Natural killer cell (primary cell): ENCODE data around the gene ACTL6A. TPM values are rescaled to one million over a fixed set of nuclear protein-coding genes. Genes with fewer than 3 reads are reported as not detected.

ENCODE experiments used
- ATAC-seq, 3 donors: fragments of 150-1000 bp in 2 of 3; fragments of 200-7000 bp in 1 of 3; cut with Tn5 transposase; 1 replicate in 1 of 3; 2 replicates in 2 of 3; pipeline ENCODE4 v1.10.0; 2021; ENCODE audit warnings: mild to moderate bottlenecking in 2 of 3, moderate library complexity in 2 of 3
- DNase-seq, 2 donors: peaks; one replicate each; pipeline versions ENCODE4 v3.0.0 to v3.0.0-alpha.2; 2013 to 2021; ENCODE audit warnings: mixed read lengths in 1 of 2
- H3K27ac ChIP-seq: one replicate; pipeline ENCODE4 v1.5.1; 2013; ENCODE audit warnings: mild to moderate bottlenecking, low read length
- H3K27me3 ChIP-seq: one replicate; pipeline ENCODE4 v1.6.1; 2013; ENCODE audit warnings: low read length; ENCODE audit not compliant: control insufficient read depth, insufficient read depth
- H3K36me3 ChIP-seq: one replicate; pipeline ENCODE4 v1.6.1; 2013; ENCODE audit warnings: low read length; ENCODE audit not compliant: control insufficient read depth, insufficient read depth
- H3K4me1 ChIP-seq: one replicate; pipeline ENCODE4 v1.6.1; 2013; ENCODE audit warnings: low read length; ENCODE audit not compliant: control insufficient read depth, insufficient read depth
- H3K4me3 ChIP-seq: one replicate; pipeline ENCODE4 v1.5.1; 2013; ENCODE audit warnings: low read length
- H3K9me3 ChIP-seq: one replicate; pipeline ENCODE4 v1.6.1; 2013; ENCODE audit warnings: low read length; ENCODE audit not compliant: control insufficient read depth, insufficient read depth
- H3K27ac Mint-ChIP-seq, 2 donors: one replicate each; pipeline ENCODE4 v1.8.0; 2022; ENCODE audit warnings: mild to moderate bottlenecking in 2 of 2, mixed read lengths in 2 of 2, moderate library complexity in 1 of 2
- H3K27me3 Mint-ChIP-seq, 2 donors: one replicate each; pipeline ENCODE4 v1.8.0; 2022; ENCODE audit warnings: low read depth in 2 of 2, mixed read lengths in 2 of 2
- H3K36me3 Mint-ChIP-seq: one replicate; pipeline ENCODE4 v1.8.0; 2022; ENCODE audit warnings: mixed read lengths
- H3K4me1 Mint-ChIP-seq, 2 donors: one replicate each; pipeline ENCODE4 v1.8.0; 2022; ENCODE audit warnings: mixed read lengths in 2 of 2
- H3K4me3 Mint-ChIP-seq: one replicate; pipeline ENCODE4 v1.8.0; 2022; ENCODE audit warnings: mild to moderate bottlenecking, moderate library complexity, mixed read lengths
- H3K9me3 Mint-ChIP-seq, 2 donors: one replicate each; pipeline ENCODE4 v1.8.0; 2022; ENCODE audit warnings: mixed read lengths in 2 of 2
- WGBS: methylation state at CpG from one replicate; pipeline ENCODE4 v1.1.7; 2013; ENCODE audit warnings: missing lambda C conversion rate; ENCODE audit not compliant: insufficient coverage; 5-methylcytosine and 5-hydroxymethylcytosine counted together
- intact Hi-C: fragments of 100-400 bp; cut with micrococcal nuclease; formaldehyde crosslinking; loops from one replicate; pipeline ENCODE4 v1.14.2; 2022
- total RNA-seq, 4 donors: library from RNA; stranded (reverse); fragments of 120-200 nt in 1 of 4; gene quantifications; one replicate each; pipeline versions ENCODE4 v1.2.3 to v1.2.4, GENCODE V29; 2013 to 2022
- TF ChIP-seq, protein P1 (sequence below): fragments of 200-600 bp; IDR thresholded peaks from one replicate; pipeline ENCODE4 v1.8.0; 2022; ENCODE audit warnings: antibody characterized with exemption

ACTL6A gene
- total RNA-seq, 3 donors from 2014 or later (not counting 1 experiment from before 2014, with no cell fraction given), result 23.1 to 29.9 (median 24.1) TPM

DNA sequence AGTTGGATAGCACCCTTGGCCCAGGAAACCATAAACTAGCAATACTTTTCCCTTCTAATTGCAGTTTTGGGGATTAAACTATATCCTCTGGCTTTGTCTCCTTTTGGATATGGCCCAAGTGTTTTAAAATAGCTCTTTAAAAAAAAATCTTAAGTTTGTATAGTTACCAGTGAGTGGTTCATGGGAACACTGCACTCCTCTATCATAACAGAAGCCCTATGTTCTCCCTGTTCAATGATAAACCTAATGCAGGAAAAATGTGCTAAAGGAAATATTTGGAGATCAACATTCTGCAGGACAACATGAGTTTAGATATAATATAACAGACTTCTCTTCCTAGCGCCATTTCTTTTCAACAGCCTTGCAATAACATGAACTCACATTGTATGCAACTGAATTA is 28.6 kb downstream of the ACTL6A start:
- intact Hi-C loops, result no loop called here
- H3K36me3 Mint-ChIP-seq, result peaks cover 16% of the 10 kb centered on the region
- ATAC-seq, result no peak
- 100% methylated on average over 1 of the region's 1 CpG for WGBS
- no peaks in the 10 kb centered on the region for H3K27me3 ChIP-seq
- TF ChIP-seq, protein P1, sequence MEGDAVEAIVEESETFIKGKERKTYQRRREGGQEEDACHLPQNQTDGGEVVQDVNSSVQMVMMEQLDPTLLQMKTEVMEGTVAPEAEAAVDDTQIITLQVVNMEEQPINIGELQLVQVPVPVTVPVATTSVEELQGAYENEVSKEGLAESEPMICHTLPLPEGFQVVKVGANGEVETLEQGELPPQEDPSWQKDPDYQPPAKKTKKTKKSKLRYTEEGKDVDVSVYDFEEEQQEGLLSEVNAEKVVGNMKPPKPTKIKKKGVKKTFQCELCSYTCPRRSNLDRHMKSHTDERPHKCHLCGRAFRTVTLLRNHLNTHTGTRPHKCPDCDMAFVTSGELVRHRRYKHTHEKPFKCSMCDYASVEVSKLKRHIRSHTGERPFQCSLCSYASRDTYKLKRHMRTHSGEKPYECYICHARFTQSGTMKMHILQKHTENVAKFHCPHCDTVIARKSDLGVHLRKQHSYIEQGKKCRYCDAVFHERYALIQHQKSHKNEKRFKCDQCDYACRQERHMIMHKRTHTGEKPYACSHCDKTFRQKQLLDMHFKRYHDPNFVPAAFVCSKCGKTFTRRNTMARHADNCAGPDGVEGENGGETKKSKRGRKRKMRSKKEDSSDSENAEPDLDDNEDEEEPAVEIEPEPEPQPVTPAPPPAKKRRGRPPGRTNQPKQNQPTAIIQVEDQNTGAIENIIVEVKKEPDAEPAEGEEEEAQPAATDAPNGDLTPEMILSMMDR, result no peak
- H3K9me3 Mint-ChIP-seq, result no peaks in the 10 kb centered on the region
- no peaks in the 10 kb centered on the region for H3K4me1 Mint-ChIP-seq
- no peak overlapping the region for H3K4me3 ChIP-seq
- no peak overlapping the region for H3K27ac Mint-ChIP-seq
- H3K27ac ChIP-seq, result no peak overlapping the region
- H3K9me3 ChIP-seq, result no peaks in the 10 kb centered on the region
- H3K4me3 Mint-ChIP-seq, result no peak overlapping the region
- H3K27me3 Mint-ChIP-seq, result no peaks in the 10 kb centered on the region
- H3K36me3 ChIP-seq, result peaks cover 81% of the 10 kb centered on the region
- DNase-seq, result no peak
- H3K4me1 ChIP-seq, result no peaks in the 10 kb centered on the region

DNA sequence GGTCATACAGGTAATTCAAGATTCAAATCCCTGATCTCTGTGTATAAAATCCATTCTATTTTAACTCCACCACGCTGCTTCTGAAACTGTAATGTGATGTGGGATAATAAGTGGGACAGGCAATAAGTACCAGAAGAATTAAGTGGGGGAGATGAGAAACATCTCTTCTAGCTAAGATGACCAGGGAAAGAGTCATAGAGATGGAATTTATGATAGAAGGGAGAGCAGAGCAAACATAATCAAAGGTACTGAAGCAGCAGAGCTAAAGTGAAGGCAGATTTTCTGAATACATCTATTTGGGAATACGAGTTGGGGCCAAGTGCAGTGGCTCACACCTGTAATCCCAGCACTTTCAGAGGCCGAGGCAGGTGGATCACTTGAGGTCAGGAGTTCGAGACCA is 36.8 kb downstream of the ACTL6A start:
- H3K4me1 ChIP-seq, result peaks cover 5% of the 10 kb centered on the region
- H3K9me3 ChIP-seq, result no peaks in the 10 kb centered on the region
- DNase-seq (no peak), ATAC-seq (no peak)
- H3K36me3 ChIP-seq, result peaks cover 64% of the 10 kb centered on the region
- H3K36me3 Mint-ChIP-seq, result peaks cover 7% of the 10 kb centered on the region
- no peak overlapping the region for H3K27ac ChIP-seq
- no peaks in the 10 kb centered on the region for H3K9me3 Mint-ChIP-seq
- H3K4me3 ChIP-seq, result no peak overlapping the region
- H3K27ac Mint-ChIP-seq, result no peak overlapping the region
- intact Hi-C loops, result no loop called here
- peaks cover under 1 to 17% of the 10 kb centered on the region in 2 donors for H3K4me1 Mint-ChIP-seq
- H3K4me3 Mint-ChIP-seq, result no peak overlapping the region
- no peaks in the 10 kb centered on the region for H3K27me3 Mint-ChIP-seq
- H3K27me3 ChIP-seq, result no peaks in the 10 kb centered on the region
- TF ChIP-seq, protein P1, result no peak
- WGBS, result 98% methylated on average over 3 of the region's 4 CpGs

DNA sequence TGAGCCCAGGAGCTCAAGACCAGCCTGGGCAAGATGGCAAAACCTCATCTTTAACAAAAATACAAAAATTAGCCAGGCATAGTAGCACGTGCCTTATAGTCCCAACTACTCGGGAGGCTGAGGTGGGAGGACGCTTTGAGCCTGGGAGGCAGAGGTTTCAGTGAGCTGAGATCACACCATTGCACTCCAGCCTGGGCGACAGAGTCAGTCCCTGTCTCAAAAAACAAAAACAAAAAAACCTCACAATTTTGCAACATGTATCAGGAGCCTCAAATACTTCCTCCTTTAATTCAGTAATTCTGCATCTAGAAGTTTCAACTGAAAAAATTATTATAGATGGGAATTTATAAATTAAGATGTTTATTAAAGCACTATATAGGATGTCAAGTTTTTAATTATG is 40.6 kb downstream of the ACTL6A start:
- Histone ChIP-seq H3K4me3 (no peak overlapping the region), H3K4me1 (peaks cover 18% of the 10 kb centered on the region), H3K9me3 (no peaks in the 10 kb centered on the region), H3K36me3 (peaks cover 29% of the 10 kb centered on the region), H3K27me3 (no peaks in the 10 kb centered on the region), H3K27ac (no peak overlapping the region)
- Mint-ChIP-seq H3K4me1 (peaks cover 13 to 38% of the 10 kb centered on the region in 2 donors), H3K36me3 (peaks cover 12% of the 10 kb centered on the region), H3K9me3 (no peaks in the 10 kb centered on the region), H3K27ac (peak overlapping the region; percentile 99 to 100), H3K4me3 (peak overlapping the region; percentile 100), H3K27me3 (no peaks in the 10 kb centered on the region)
- DNase-seq (no peak), ATAC-seq (no peak)
- TF ChIP-seq, protein P1, result no peak
- intact Hi-C loops, result no loop called here
- 93% methylated on average over 4 of the region's 4 CpGs for WGBS

DNA sequence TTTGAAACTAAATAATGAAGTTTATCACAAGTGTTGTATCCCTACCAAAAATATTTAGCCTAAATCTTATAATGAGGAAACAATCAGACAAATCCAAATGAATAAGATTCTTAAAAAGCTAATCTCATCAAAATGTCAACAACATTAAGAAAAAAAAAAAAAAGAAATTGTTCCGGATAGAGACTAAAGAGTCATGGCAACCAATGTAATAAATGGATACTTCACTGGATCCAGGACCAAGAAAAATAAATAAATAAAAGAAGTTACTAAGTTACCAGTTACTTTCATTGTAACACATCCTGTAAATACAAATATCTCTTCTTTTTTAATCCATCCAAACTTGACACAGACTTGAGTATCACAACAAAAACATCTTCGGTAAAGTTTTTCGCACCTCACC is 41.1 kb downstream of the ACTL6A start:
- Mint-ChIP-seq H3K36me3 (peaks cover 12% of the 10 kb centered on the region), H3K4me1 (peaks cover 14 to 41% of the 10 kb centered on the region in 2 donors), H3K27me3 (no peaks in the 10 kb centered on the region), H3K4me3 (peak overlapping the region; percentile 100), H3K27ac (peak overlapping the region; percentile 99 to 100), H3K9me3 (no peaks in the 10 kb centered on the region)
- Histone ChIP-seq H3K4me3 (peak overlapping the region; percentile 60), H3K27me3 (no peaks in the 10 kb centered on the region), H3K36me3 (peaks cover 25% of the 10 kb centered on the region), H3K27ac (peak overlapping the region; percentile 81), H3K9me3 (no peaks in the 10 kb centered on the region), H3K4me1 (peaks cover 18% of the 10 kb centered on the region)
- no peak for DNase-seq
- TF ChIP-seq, protein P1, result no peak
- 0% methylated on average over 1 of the region's 3 CpGs for whole genome bisulfite sequencing
- intact Hi-C loops, result loop anchor here (1.0 to 2.0 kb wide), 3 partner anchors 257 to 999 kb away; partner anchors contain the start of genes MFN1, PIK3CA and TTC14
- no peak for ATAC-seq
